Vagina (tissue), 2 donors: ENCODE measurements around the gene BICC1. TPM values are rescaled to one million over a fixed set of nuclear protein-coding genes. Genes with fewer than 3 reads are reported as not detected.

Experiments used
- DNase-seq, 2 donors: peaks; one replicate each; pipeline ENCODE4 v3.0.0-alpha.2; 2017; ENCODE audit errors: extremely low spot score in 2 of 2
- H3K27ac ChIP-seq: fragments of 200-600 bp; sonication (generic); one replicate; pipeline ENCODE4 v1.5.1; 2019
- H3K27me3 ChIP-seq: fragments of 200-600 bp; sonication (generic); one replicate; pipeline ENCODE4 v1.5.1; 2019
- H3K36me3 ChIP-seq, 2 donors: fragments of 200-600 bp; sonication (generic); one replicate each; pipeline ENCODE4 v1.5.1; 2017 to 2019
- H3K4me1 ChIP-seq: fragments of 200-600 bp; sonication (generic); one replicate; pipeline ENCODE4 v1.5.1; 2019
- H3K4me3 ChIP-seq, 2 donors: fragments of 200-600 bp; sonication (generic); 1 replicate in 1 of 2; 2 replicates in 1 of 2; pipeline ENCODE4 v1.5.1; 2016 to 2019
- H3K9me3 ChIP-seq: fragments of 200-600 bp; sonication (generic); one replicate; pipeline ENCODE4 v1.5.1; 2019
- CTCF ChIP-seq, 3 experiments: fragments of 450-650 bp in 2 of 3; fragments of 200-600 bp in 1 of 3; sonication (generic) in 1 of 3; IDR thresholded peaks; one replicate each; pipeline ENCODE4 v1.5.1; 2017 to 2019; ENCODE audit warnings: antibody characterized with exemption in 3 of 3, mild to moderate bottlenecking in 2 of 3, moderate library complexity in 2 of 3
- POLR2A ChIP-seq, 2 donors: fragments of 450-650 bp; IDR thresholded peaks; one replicate each; pipeline ENCODE4 v1.6.1; 2017; ENCODE audit warnings: antibody characterized with exemption in 2 of 2, mild to moderate bottlenecking in 2 of 2, moderate library complexity in 2 of 2
- POLR2AphosphoS5 ChIP-seq, 2 donors: sonication (generic); formaldehyde crosslinking; IDR thresholded peaks; one replicate each; pipeline ENCODE4 v1.9.0; 2017; ENCODE audit warnings: antibody characterized with exemption in 2 of 2, mild to moderate bottlenecking in 2 of 2, low read depth in 1 of 2; ENCODE audit not compliant: insufficient read depth in 1 of 2
- intact Hi-C: fragments of 100-400 bp; cut with DNase I; formaldehyde crosslinking; loops from one replicate; pipeline ENCODE4 v1.15.1; 2023
- total RNA-seq: library from RNA; depleted of rRNA; stranded (reverse); fragments of >200 nt; gene quantifications from one replicate; pipeline ENCODE4 v1.2.3, GENCODE V29; 2016

BICC1 gene
- total RNA-seq, 1 donor from 2014 or later = 15.2 TPM

DNA sequence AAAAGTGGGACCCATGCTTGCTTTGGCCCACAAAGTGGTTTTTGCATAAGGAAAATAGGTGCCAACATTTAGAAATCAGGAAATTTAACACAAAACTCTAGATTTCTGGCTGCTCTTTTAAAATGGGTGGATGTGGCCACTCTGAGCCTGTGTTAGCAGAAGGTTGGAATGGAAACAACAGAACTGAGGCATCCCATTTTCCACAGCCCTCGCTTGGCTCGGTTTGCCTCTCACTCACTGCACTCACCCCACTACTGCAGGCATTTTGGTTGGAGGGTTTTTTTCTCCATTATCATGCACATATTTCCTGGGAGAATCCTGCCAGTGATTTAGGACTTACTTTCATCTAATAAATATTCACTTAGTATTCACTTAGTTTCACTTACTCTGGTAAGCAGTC is 178.9 kb downstream of the BICC1 start:
- H3K9me3 ChIP-seq = no peaks in the 10 kb centered on the region
- H3K27ac ChIP-seq = no peak overlapping the region
- H3K27me3 ChIP-seq = no peaks in the 10 kb centered on the region
- no peak overlapping the region for H3K4me3 ChIP-seq
- intact Hi-C loops = no loop called here
- no peaks in the 10 kb centered on the region for H3K36me3 ChIP-seq
- no peaks in the 10 kb centered on the region for H3K4me1 ChIP-seq
- TF ChIP-seq POLR2A (IDR thresholded peaks at IDR 0.05) (no peak), POLR2AphosphoS5 (IDR thresholded peaks at IDR 0.05; ENCODE audit: insufficient read depth in 1 of 2, low read depth in 1 of 2) (no peak), CTCF (IDR thresholded peaks at IDR 0.05) (no peak)
- DNase-seq = no peak

DNA sequence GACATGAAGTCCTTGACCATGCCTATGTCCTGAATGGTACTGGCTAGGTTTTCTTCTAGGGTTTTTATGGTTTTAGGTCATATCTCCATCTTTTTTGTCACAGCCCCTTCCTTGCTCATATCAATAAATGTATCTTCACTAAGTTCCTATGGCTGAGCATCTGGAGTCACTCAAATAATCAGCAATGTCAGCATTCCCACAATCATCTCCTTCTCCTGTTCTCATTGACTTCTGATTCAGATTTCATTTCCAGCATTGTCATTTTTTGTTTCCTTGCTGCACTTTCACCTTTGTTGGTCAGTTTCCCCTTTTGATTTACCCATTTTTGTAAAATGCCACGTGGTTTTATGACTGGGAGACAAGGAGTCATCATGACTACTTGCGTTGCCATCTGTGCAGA is 181.2 kb downstream of the BICC1 start:
- TF ChIP-seq POLR2A (IDR thresholded peaks at IDR 0.05) (no peak), POLR2AphosphoS5 (IDR thresholded peaks at IDR 0.05; ENCODE audit: insufficient read depth in 1 of 2, low read depth in 1 of 2) (no peak), CTCF (IDR thresholded peaks at IDR 0.05) (no peak)
- DNase-seq = no peak
- Histone ChIP-seq H3K27me3 (no peaks in the 10 kb centered on the region), H3K36me3 (no peaks in the 10 kb centered on the region), H3K4me3 (no peak overlapping the region), H3K27ac (no peak overlapping the region), H3K4me1 (no peaks in the 10 kb centered on the region), H3K9me3 (no peaks in the 10 kb centered on the region)
- intact Hi-C loops = no loop called here

GRCh38 chr10:58695022-58695421 is 182.3 kb downstream of the BICC1 start:
- intact Hi-C loops = no loop called here
- Histone ChIP-seq H3K36me3 (no peaks in the 10 kb centered on the region), H3K9me3 (no peaks in the 10 kb centered on the region)

GRCh38 chr10:58696736-58697135 is 184.1 kb downstream of the BICC1 start:
- intact Hi-C loops = no loop called here
- DNase-seq = no peak
- Histone ChIP-seq H3K27me3 (no peaks in the 10 kb centered on the region), H3K27ac (no peak overlapping the region), H3K4me1 (peaks cover 5% of the 10 kb centered on the region), H3K4me3 (no peak overlapping the region), H3K36me3 (no peaks in the 10 kb centered on the region), H3K9me3 (no peaks in the 10 kb centered on the region)
- TF ChIP-seq CTCF (IDR thresholded peaks at IDR 0.05) (no peak), POLR2A (IDR thresholded peaks at IDR 0.05) (no peak), POLR2AphosphoS5 (IDR thresholded peaks at IDR 0.05; ENCODE audit: insufficient read depth in 1 of 2, low read depth in 1 of 2) (no peak)

More at GRCh38 chr10:58695022-58695421, 182.3 kb downstream of the BICC1 start:
- Histone ChIP-seq H3K27ac (no peak overlapping the region), H3K27me3 (no peaks in the 10 kb centered on the region), H3K4me1 (no peaks in the 10 kb centered on the region), H3K4me3 (no peak overlapping the region)
- DNase-seq = no peak
- TF ChIP-seq CTCF (IDR thresholded peaks at IDR 0.05) (no peak), POLR2A (IDR thresholded peaks at IDR 0.05) (no peak), POLR2AphosphoS5 (IDR thresholded peaks at IDR 0.05; ENCODE audit: insufficient read depth in 1 of 2, low read depth in 1 of 2) (no peak)

DNA sequence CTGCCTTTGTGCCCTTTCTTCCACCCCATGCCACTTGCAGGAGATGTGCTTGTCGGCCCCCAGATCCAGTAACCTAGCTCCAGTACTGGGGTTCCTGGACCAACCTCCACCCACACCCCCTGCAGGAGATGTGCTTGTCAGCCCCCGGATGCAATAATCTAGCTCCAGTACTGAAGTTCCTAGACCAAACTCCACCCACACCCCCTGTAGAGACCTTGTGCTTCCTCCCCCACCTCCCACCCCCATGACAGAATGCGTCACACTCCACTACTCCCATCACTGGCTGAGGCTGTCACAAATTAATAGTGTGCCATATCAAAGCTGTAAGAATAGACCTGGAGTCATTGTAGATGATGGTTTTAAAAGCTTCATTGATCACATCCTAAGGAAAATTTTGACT is 185.0 kb downstream of the BICC1 start:
- no peak overlapping the region for H3K27ac ChIP-seq
- no peak for TF ChIP-seq POLR2A (IDR thresholded peaks at IDR 0.05)
- no peak for TF ChIP-seq CTCF (IDR thresholded peaks at IDR 0.05)
- no peaks in the 10 kb centered on the region for H3K36me3 ChIP-seq
- peaks cover 5% of the 10 kb centered on the region for H3K4me1 ChIP-seq
- H3K9me3 ChIP-seq = no peaks in the 10 kb centered on the region
- no peaks in the 10 kb centered on the region for H3K27me3 ChIP-seq
- intact Hi-C loops = no loop called here
- H3K4me3 ChIP-seq = no peak overlapping the region
- DNase-seq = no peak
